GM19452 (cell line): Measurements from ENCODE around the gene KRTAP4-7.
"Not testable (repeated sequence)": the region's sequence is repeated elsewhere in the genome, so short reads cannot be mapped to it uniquely, and the experiment has no call there.

ENCODE experiments used
- ATAC-seq: cut with Tn5 transposase; IDR thresholded peaks from one replicate; pipeline ENCODE4 v1.9.1; 2021; ENCODE audit not compliant: unreplicated experiment

Gene KRTAP4-7

DNA sequence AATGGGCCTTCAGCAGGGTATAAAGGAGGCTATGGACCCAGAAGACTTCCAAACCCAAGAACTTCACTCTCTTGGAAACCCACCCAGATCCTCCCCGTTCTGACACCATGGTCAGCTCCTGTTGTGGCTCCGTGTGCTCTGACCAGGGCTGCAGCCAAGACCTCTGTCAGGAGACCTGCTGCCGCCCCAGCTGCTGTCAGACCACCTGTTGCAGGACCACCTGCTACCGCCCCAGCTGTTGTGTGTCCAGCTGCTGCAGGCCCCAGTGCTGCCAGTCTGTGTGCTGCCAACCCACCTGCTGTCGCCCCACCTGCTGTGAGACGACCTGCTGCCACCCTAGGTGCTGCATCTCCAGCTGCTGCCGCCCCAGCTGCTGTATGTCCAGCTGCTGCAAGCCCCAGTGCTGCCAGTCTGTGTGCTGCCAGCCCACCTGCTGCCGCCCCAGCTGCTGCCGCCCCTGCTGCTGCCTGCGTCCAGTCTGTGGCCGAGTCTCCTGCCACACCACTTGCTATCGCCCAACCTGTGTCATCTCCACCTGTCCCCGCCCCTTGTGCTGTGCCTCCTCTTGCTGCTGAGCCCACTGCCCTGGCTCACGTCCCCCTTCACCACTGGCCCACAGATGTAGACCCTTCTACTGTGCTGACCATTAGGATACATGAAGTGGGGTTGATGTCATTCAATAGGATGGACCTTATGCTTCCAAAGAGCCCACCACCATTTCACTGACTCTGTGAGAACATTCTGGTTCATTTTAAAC is at the start of gene KRTAP4-7:
KRTAP4-7 (plus strand) TSS at position 51 of the 757 bp plus-strand sequence; CDS start at position 108, 57 bp downstream.
- ATAC-seq, result not testable (repeated sequence)

DNA sequence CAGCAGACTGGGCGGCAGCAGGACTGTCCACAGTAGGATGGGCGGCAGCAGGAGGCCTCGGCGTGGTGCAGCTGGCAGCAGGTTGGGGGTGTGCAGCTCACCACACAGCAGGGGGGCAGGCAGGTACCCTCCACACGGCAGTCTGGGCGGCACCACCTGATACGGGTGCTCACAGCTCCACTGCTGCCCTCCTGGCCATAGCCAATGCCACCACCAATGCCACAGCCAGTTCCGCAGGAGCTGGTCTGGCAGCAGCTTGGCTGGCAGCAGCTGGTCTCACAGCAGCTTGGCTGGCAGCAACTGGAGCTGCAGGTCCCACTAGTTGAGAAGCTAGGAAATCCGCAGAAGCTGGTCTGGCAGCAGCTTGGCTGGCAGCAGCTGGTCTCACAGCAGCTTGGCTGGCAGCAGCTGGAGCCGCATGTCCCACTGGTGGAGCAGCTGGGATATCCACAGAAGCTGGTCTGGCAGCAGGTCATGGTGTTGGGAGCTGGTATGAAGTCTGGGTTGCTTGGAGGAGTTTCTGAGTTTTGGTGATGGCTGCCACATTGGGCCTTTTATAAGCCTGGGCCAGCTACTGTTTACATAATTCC is 49.5 kb upstream of the KRTAP4-7 start, which contains the start of gene KRTAP1-3:
KRTAP1-3 (minus strand) TSS at position 529 of the 590 bp plus-strand sequence; CDS start at position 476, 53 bp downstream.
- ATAC-seq, result not testable (repeated sequence)

DNA sequence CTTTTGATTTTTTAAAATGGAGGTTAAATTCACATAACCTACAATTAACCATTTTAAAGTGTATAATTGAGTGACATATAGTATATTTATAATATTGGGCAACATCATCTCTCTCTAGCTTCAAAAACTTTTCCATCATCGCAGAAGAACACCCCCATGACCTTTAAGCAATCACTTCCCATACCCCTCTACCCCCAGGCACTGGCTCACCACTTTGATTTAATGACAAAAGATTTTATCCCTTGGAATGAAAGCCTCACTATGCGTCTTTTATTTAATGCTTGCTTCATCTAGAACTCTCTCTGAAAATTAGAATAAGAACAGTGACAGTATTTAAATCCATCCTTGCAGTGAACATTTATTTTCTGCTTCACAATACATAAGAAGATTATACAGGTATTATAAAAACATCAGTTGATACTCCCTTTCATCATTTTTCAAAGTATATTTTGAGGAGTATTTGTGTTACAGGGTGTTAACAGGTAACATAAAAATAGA is 46.0 kb upstream of the KRTAP4-7 start:
- no peak for ATAC-seq

DNA sequence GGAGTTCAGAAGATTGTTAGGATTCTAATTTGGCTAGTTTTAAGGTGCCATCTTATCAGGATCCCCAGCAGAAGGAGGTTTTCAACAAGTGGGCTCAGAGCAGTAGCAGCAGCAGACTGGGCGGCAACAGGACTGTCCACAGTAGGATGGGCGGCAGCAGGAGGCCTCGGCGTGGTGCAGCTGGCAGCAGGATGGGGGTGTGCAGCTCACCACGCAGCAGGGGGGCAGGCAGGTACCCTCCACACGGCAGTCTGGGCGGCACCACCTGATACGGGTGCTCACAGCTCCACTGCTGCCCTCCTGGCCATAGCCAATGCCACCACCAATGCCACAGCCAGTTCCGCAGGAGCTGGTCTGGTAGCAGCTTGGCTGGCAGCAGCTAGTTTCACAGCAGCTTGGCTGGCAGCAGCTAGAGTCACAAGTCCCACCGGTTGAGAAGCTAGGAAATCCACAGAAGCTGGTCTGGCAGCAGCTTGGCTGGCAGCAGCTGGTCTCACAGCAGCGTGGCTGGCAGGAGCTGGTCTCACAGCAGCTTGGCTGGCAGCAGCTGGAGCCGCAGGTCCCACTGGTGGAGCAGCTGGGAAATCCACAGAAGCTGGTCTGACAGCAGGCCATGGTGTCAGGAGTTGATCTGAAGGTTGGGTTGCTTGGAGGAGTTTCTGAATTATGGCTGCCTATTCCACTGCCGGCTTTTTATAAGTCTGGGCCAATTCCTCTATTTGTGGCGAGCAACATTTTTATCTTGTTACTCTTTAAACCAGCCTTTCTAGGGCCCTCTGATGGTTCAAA is 43.0 kb upstream of the KRTAP4-7 start, which contains the start of gene KRTAP1-1:
KRTAP1-1 (minus strand) TSS at position 668 of the 789 bp plus-strand sequence; CDS start at position 615, 53 bp downstream.
- ATAC-seq, result not testable (repeated sequence)

DNA sequence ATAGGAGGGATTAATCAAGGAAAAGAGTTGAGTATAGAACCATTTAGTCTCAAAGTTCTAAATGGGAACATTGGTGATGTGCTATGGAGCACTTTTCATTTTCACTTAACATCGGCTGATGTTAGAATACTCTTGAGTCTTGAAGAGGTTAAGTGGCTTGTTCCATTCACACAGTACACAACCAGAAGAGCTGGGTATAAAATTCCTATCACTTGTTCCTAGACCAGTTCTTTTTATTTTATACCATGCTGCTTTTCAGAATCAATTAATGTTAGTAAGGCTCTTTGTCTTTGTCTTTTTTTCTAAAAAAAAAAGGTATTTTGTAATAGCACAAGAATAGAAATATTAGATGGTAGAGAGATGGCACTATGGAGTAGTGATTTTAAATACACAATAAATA is 41.0 kb upstream of the KRTAP4-7 start:
- no peak for ATAC-seq

DNA sequence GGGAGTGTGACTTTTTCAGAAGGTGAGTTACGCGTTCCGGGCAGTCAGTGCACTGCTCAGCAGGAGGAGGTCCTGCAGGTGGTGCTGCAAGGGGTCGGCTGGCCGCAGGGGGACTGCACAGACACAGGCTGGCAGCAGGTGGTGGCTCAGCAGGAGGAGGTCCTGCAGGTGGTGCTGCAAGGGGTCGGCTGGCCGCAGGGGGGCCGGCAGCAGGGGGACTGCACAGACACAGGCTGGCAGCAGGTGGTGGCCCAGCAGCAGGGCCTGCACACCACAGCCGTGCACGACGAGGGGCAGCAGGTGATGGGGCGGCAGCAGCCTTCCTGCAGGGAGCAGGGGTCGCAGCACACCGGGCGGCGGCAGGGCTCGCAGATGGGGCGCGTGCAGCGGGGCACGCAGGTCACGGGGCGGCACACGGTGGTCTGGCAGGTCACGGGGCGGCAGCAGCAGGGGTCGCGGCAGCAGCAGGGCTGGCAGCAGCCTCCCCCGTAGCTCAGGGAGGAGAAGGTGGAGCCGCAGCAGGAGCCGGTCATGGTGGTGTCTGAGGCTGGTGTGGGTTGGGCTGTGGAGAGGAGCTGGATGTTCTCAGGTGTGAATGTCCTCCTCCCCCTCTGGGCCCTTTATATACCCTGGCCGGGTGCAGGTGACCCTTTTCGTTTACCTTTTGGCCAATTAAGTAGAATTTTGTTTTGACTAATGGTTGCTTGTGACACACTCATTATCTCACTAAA is 37.0 kb upstream of the KRTAP4-7 start, which contains the start of gene KRTAP2-1:
KRTAP2-1 (minus strand) TSS at position 582 of the 731 bp plus-strand sequence; CDS start at position 533, 49 bp downstream.
- not testable (repeated sequence) for ATAC-seq

DNA sequence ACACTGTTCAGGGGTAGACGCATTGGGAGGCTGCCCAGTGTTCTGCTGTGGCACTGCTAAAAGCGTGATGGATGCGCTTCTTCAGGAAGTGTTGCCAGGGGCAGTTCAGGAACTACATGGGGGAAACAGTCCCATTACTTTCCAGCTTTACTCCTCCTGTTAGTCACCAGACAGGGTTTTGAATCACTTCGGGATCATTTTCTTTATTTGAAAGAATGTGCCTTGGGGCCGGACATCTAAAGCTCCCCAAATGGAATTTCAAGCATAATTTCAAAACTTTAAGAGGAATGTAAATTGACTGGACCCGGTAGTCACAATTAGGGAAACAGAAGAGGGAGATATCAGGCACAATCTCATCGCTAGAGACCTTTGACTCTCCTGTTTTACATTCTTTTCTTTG is 35.5 kb upstream of the KRTAP4-7 start:
- ATAC-seq, result no peak

DNA sequence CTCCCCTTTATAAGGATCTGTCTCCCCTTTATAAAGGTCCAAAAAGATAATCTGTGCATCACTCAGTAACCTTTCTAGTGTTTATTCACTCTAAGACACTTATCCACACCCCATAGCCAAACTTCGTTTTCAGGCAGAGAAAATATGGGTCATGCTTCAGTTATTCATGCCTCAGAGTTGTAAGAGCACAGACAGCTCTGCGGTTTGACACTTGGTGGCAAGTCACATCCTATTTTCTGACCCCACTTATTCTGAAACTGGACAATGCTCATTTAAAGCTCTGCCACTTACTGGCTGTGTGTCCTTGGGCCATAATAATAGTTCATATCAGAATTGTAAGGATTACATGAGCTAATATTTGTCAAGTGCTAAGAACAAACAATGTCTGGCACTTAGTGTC is 34.8 kb upstream of the KRTAP4-7 start:
- no peak for ATAC-seq

DNA sequence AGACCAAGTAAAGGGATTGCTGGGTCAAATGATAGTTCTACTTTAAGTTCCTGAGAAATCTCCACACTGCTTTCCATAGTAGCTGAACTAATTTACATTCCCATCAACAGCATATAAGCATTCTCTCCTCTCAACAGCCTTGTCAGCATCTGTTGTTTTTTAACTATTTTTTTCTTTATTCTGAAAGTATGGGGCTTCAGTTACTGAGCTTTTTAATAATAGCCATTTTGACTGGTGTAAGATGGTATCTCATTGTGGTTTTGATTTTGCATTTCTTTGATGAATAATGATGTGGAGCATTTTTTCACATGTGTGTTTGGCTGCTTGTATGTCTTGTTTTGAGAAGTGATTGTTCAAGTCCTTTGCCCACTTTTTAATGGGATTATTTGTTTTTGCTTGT is 31.4 kb upstream of the KRTAP4-7 start:
- ATAC-seq, result no peak

DNA sequence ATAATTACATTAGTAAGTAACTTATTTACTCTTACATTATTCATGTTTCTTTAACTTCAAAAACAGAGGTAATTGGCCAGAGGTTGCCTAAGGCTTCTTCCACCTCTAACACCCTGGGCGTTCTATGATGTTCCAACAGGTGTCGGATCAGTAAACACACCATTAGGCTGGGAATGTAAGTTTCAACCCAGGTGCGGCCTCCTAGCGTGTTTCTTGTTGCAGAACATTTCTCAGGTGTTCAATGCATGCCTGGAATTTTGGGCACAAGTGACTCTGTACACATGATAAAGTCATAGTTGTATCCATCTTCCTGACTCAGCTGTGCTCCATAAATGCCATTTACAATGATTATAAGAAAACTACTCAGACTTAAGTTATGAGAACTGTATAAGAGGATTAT is 29.9 kb upstream of the KRTAP4-7 start:
- ATAC-seq, result no peak

DNA sequence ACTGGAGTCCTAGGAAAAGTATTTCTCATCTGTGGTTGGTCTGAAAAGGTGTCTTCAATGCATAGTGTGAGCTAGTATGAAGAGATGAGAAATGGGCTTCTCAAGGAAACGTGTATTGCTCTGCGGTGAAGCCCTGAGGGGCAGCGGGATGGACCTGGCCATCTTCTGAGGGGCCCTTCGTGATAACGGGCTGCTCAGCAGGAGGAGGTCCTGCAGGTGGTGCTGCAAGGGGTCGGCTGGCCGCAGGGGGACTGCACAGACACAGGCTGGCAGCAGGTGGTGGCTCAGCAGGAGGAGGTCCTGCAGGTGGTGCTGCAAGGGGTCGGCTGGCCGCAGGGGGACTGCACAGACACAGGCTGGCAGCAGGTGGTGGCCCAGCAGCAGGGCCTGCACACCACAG is 29.4 kb upstream of the KRTAP4-7 start:
- ATAC-seq, result not testable (repeated sequence)

DNA sequence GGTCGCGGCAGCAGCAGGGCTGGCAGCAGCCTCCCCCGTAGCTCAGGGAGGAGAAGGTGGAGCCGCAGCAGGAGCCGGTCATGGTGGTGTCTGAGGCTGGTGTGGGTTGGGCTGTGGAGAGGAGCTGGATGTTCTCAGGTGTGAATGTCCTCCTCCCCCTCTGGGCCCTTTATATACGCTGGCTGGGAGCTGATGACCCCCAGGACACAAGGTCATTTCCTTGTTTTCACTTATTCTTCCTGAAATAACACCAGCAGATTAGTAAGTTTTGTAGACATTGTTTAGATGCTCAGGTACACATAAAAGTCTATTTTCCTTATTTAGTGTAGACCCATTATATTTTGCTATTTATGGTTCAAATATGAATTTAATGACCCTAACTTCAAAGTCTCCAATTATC is 28.8 kb upstream of the KRTAP4-7 start, which contains the start of gene KRTAP2-2:
KRTAP2-2 (minus strand) TSS at position 101 of the 400 bp plus-strand sequence; CDS start at position 82, 19 bp downstream.
- not testable (repeated sequence) for ATAC-seq

DNA sequence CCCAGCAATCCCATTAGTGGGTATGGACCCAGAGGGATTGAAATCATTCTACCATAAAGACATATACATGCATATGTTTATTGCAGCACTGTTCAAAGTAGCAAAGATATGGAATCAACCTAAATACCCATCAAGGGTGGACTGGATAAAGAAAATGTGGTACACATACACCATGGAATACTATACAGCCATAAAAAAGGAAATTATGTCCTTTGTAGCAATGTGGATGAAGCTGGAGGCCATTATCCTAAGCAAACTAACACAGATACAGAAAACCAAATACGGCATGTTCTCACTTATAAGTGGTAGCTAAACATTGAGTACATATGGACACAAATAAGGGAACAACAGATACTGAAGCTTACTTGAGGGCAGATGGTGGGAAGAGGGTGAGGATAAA is 26.4 kb upstream of the KRTAP4-7 start:
- no peak for ATAC-seq

DNA sequence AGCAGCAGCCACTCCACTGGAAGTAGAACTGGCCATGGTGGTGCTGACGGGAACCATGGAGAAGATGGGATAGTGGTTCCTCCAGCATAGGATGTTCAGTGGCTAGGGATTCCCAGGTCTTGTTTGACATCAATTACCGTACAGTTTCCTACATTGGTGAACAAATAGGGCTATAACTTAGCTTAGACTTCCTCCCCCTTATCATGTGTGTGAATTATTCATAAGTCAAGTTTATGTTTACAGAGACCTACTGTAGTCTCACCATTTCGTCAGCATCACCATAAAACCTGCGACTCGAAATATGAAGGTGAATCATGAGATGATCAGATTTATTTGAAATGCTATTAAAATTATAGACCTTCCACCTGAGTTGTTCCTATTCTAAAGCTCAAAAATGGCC is 25.2 kb upstream of the KRTAP4-7 start:
- no peak for ATAC-seq

DNA sequence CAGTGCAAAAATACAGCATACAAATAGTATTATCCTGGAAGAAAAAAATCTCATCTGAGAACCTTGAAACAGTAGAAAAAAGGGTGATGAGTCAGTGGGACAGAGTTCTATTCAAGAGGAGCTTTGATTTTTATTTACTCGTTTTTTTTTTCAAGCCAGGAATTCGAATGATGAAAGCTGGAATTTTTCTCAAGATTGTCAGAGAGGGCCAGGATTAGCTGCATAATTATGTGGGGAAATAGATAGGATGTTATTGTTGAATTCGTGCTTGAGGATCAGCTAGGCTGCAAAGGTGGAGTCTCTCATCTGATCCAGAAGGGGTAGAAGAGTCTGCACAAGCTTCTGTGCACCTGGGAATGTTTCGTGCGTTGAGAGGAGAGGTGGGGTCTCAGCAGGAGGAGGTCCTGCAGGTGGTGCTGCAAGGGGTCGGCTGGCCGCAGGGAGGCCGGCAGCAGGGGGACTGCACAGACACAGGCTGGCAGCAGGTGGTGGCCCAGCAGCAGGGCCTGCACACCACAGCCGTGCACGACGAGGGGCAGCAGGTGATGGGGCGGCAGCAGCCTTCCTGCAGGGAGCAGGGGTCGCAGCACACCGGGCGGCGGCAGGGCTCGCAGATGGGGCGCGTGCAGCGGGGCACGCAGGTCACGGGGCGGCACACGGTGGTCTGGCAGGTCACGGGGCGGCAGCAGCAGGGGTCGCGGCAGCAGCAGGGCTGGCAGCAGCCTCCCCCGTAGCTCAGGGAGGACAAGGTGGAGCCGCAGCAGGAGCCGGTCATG is 24.5 kb upstream of the KRTAP4-7 start:
- not testable (repeated sequence) for ATAC-seq

DNA sequence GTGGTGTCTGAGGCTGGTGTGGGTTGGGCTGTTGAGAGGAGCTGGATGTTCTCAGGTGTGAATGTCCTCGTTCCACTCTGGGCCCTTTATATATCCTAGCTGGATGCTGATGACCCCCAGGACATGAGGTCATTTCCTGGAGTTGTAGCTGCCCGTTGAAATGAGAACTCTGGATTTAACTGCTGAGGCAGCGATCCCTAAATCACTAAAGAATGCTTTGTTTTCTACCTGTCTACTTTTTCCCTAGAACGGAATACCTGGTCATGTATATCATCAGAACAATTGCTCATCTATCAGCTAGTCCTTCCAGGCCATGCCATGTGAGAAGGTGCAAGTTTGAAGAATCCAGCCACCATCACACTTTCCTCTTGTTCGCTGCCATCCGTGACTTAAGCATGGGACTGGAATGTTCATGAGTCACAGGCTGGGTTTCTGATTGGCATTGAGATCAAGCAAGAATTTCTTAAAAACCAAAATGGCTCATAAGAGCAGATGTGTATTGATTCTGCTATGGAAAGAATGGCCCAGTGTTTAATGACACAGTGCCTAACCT is 23.8 kb upstream of the KRTAP4-7 start, which contains the start of gene KRTAP2-3:
KRTAP2-3 (minus strand) TSS at position 63 of the 553 bp plus-strand sequence. CDS start 64 bp downstream, outside the sequence.
- no peak for ATAC-seq

DNA sequence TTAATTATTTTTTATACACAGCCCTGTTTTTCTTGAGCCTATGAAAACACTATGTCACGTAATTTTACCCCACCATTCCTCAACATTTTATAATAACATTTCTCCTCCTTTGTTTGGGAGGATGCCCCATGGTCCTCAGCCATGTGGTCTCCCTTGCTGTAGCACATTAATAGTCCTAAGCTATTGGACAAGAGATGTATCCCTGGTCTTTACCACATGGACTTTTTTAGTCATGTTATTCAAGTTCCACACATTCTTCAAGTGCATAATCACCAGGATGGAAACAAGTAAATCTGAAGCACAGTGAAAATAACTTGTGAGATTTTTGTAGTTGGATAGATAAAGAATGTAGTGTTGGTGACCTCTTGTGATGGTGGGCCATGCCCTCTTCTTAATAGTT is 22.0 kb upstream of the KRTAP4-7 start:
- no peak for ATAC-seq

DNA sequence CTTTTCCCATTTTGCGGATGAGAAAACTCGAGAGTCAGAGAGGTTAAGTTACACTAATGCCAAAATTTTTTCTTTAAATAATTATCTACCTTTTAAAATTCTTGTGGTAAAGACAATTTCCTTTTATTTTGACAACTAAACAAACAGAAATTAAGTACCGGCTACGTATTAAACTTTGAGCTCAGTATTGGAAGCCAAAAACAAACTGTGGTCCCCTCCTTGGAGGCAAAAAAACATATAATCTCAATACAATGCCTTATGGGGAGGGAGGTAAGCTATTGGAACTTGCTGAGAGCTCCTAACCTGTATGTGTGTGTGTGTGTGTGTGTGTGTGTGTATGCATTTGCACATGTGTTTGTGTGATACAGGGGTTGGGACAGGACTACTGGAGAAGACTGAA is 20.5 kb upstream of the KRTAP4-7 start:
- no peak for ATAC-seq

DNA sequence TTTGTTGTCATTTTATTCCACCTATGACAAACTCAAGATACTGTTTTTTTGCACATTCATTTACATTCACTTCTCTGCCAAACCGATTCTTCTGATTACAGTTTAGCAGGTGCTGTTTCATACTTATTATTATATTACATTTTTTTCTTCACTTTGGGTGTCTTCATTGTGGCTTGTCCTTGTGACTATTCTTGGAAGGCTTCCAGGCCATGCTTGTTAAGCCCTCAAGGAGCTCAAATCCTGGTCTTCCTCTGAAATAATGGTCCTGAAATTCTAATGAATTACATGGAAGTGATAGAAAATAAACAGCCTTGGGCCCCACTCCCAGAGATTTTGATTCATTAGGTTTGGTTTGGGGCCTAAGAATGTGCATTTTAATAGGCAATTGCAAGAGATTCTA is 19.6 kb upstream of the KRTAP4-7 start:
- ATAC-seq, result no peak
